Measurements from ENCODE around the gene MICAL3. TPM values are rescaled to one million over a fixed set of nuclear protein-coding genes. Genes with fewer than 3 reads are reported as not detected.

MICAL3 gene
- total RNA-seq, 4 donors from 2014 or later: 15.8 to 45.4 (median 31.6) TPM

DNA sequence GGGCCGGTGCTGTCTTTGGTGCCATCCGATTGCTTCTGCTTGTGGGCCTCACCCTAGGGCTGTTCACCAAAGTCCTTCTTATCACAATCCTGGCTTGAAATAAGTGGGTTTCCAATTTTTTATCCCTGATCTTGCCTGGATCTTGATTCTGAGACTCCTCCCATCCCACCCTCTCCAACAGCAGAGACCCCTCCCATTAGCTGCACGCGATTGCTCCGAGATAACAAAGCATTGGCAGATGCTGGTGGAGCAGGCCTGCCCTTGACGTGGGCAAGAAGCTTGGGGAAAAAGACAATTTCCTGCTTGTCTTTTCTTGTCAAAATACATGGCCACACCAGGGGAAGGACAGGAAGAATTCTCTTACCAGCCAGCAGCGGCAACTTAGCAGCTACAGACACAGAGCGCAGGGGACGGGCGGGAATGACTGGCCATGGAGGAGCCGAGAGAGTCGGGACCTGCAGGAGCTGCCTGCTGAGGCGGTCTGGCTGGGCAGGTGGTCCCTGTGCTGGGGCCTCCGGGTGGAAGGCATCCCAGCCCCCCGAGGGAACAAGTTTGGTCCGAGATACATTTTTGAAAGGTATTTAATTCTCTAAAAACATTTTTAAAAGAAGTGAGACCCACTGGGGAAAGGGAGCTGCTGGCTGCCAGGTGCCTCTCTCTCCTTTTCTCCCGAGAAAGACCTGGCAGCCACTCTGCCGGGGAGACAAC is 240.4 kb downstream of the MICAL3 start:
- TF ChIP-seq CTCF (IDR thresholded peaks at IDR 0.05; ENCODE audit: low read depth): no peak

DNA sequence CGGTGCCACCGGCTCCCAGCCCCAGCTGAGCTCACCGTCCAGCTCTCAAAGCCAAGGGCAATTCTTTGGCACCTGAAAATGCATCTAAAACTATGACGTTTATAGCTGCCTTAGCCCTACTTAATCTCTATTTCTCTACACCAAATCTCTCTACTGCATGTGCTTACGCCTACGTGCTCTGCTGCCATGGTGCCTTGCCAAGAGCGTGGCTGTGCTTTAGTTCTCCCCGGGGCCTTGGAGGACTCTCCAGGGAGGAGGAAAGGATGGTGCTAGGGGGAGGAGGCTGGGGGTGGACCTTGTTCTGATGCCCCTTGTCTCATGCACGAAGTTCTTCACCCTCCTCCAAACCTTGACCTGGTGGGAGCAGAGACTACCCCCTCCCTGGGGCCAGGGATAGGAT is 241.0 kb downstream of the MICAL3 start:
- TF ChIP-seq CTCF (IDR thresholded peaks at IDR 0.05; ENCODE audit: low read depth): no peak

- no peak for TF ChIP-seq CTCF (IDR thresholded peaks at IDR 0.05; ENCODE audit: low read depth)
These were observed 241.7 kb downstream of the MICAL3 start for GRCh38 chr22:17782621-17783020.

DNA sequence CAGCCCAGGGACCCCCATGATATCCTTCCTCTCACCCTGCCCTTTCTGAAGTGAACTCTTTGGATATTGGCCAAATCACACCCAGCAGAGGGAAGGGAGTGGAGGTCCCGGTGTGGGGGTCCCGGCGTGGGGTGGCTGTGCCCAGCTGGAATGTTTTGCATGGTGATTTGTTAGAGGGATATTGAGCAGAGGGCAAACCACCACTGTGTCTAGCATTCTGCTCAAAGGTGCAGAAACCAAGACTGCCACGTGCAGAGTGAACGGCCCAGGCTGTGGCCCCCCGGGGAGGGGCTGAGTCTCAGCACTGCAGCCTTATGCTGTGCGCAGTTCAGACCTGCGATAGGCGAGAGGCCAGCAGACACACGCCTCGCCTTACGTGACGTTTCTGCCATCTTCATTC is 242.2 kb downstream of the MICAL3 start:
- no peak for TF ChIP-seq CTCF (IDR thresholded peaks at IDR 0.05; ENCODE audit: low read depth)

DNA sequence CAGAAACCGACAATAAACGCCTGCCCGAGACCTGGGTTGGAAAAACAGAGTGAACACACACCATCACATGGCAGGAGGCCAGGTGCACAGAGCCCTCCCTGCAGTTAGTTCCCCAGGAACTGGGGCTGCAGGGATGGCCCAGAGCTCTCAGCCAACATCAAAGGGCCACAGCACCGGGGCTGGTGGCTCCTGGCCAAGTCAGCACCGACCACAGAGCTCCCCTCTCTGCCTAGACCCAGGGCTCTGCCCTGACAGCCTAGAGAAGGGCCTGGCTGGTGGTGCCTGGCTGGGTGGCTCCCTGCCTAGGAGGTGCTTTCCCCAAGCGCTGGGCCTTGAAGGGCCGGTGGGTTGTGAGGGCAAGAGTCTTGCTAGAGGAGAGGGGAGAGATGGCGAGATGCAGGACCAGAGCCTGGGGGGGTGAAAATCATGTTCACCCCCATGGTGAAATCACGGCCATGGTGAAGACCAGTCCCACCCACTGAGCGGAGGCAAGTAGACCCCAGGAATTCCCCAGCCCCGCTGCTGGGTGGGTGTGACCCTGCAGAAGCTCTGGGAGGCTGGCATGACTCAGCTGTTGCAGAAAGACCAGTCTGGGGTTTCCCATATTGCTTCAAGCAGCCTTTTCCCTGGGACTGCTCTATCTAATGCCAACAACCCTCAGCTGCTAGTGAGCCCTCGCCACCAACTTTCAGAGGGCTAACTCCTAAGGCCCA is 242.9 kb downstream of the MICAL3 start:
- TF ChIP-seq CTCF (IDR thresholded peaks at IDR 0.05; ENCODE audit: low read depth): no peak

DNA sequence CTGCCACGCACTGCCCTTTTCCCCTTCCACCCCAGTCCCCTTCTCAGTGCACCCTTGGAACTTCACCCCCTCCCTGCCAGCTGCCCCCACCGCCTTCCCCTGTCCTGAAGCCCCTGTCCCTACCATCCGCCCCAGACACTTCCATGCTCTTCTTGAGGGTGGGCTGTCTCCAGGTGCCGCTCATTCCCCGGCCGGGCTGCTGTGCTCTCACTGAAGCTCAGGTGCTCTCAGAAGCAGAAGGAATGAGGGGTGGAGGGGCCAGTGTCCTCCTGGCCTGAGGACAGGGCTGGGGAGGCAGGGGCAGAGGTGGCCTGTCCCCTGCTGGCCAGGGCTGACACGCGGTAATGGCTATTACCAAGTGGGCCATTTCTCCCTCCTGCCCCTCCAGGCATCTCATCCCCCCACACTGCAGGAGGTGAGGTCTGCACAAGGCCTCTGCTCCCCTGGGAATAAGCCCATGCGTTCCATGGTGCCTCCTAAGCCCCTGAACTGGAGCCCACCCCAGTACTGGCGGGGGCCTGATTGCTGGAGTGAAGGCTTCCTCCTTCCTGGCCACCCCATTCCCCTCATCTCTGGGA is 243.5 kb downstream of the MICAL3 start:
- TF ChIP-seq CTCF (IDR thresholded peaks at IDR 0.05; ENCODE audit: low read depth): no peak

DNA sequence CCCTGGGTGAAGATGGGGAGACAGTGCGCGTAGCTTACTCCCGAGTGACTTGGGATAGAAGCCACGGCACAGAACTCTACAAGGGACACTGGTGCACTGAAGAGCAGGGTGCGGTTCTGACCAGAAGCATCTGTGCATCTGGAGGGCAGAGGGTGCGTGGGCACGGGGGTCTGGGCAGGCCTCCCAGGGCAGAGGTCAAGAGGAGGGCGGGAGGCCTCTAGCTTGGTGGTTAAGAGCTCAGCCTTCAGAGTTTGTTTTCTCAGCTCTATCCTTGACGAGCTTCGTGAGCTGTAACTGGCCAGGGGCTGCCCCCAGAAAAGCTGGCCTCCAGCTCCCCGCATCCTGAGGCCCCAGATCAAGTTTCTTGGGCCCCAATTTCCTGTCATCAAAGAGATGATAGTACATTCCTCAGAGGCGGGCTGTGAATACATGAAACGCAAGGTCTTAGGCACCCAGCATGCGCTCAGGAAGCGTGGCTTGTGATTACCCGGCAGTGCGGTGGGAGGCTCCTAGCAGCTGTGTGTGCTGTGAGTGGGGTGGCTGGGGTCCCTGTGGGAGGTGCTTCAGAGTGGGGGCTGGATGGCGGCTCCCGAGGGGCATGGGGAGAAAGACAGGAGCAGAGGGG is 244.1 kb downstream of the MICAL3 start:
- no peak for TF ChIP-seq CTCF (IDR thresholded peaks at IDR 0.05; ENCODE audit: low read depth)

All from subcutaneous adipose tissue (tissue), 4 donors.